ENCODE measurements around the gene AARS2. TPM values are rescaled to one million over a fixed set of nuclear protein-coding genes. Genes with fewer than 3 reads are reported as not detected.

Gene AARS2
- total and polyA plus RNA-seq, 9 donors: 3.0 to 15.5 (median 14.0) TPM

DNA sequence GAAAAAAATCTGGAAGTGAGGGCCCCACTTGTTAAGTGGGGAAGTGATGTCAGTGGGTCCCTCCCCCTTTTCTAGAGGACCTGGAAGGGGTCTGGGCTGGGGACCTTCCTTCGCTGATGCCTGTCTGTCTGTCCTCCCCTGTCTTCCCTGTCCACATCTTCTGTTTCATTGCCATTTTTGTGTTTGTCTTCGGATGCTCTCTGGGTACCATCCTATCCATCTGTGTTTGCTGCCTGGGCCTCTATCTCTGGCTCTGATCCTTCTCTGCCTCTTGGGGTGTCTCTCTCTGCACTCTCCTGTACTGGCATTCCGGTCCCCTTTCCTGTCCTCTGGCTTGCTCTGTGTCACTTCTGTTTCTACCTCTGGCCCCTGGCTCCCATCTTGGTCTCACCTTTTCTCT is 40.6 kb downstream of the AARS2 start:
- Histone ChIP-seq H3K36me3 (no peaks in the 10 kb centered on the region), H3K27me3 (no peaks in the 10 kb centered on the region), H3K4me3 (no peak overlapping the region), H3K27ac (no peak overlapping the region), H3K4me1 (ENCODE audit: insufficient read depth) (no peaks in the 10 kb centered on the region), H3K9me3 (no peaks in the 10 kb centered on the region)
- no peak for TF ChIP-seq POLR2A (IDR thresholded peaks at IDR 0.05)
- TF ChIP-seq, protein P1, sequence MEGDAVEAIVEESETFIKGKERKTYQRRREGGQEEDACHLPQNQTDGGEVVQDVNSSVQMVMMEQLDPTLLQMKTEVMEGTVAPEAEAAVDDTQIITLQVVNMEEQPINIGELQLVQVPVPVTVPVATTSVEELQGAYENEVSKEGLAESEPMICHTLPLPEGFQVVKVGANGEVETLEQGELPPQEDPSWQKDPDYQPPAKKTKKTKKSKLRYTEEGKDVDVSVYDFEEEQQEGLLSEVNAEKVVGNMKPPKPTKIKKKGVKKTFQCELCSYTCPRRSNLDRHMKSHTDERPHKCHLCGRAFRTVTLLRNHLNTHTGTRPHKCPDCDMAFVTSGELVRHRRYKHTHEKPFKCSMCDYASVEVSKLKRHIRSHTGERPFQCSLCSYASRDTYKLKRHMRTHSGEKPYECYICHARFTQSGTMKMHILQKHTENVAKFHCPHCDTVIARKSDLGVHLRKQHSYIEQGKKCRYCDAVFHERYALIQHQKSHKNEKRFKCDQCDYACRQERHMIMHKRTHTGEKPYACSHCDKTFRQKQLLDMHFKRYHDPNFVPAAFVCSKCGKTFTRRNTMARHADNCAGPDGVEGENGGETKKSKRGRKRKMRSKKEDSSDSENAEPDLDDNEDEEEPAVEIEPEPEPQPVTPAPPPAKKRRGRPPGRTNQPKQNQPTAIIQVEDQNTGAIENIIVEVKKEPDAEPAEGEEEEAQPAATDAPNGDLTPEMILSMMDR (IDR thresholded peaks at IDR 0.05): no peak
- TF ChIP-seq EP300 (IDR thresholded peaks at IDR 0.05): no peak
- DNase-seq: no peak
- WGBS, 3 donors: 88 to 91% (median 88%) methylated on average over 3 of the region's 3 CpGs
- intact Hi-C loops (cut with DNase I): no loop called here

DNA sequence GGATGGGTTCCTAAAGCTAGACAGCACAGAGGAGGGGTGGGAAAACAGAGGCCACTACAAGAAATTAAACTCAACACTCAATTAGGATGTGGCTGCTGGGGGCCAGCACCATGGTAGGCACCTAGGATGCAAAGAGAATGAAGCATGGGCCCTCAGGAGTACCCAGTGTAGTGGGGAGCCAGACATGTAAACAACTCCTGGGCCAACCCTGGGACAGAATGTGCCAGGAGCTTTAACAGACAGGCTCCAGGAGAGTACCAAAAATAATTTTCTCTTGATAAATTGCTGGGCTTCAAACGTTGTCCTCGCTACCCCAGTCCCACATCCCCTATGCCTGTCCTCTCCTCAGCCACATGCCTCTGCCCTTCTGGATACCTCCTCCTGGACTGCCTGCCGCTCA is 41.2 kb downstream of the AARS2 start:
- H3K4me3 ChIP-seq: no peak overlapping the region
- H3K36me3 ChIP-seq: no peaks in the 10 kb centered on the region
- DNase-seq: no peak
- no peak overlapping the region for H3K27ac ChIP-seq
- 52 to 64% (median 53%) methylated on average over 3 of the region's 3 CpGs for WGBS, 3 donors
- intact Hi-C loops (cut with DNase I): no loop called here
- TF ChIP-seq POLR2A (IDR thresholded peaks at IDR 0.05): no peak
- TF ChIP-seq EP300 (IDR thresholded peaks at IDR 0.05): no peak
- TF ChIP-seq, protein P1 (IDR thresholded peaks at IDR 0.05): no peak
- H3K9me3 ChIP-seq: no peaks in the 10 kb centered on the region
- H3K27me3 ChIP-seq: no peaks in the 10 kb centered on the region
- no peaks in the 10 kb centered on the region for H3K4me1 ChIP-seq (ENCODE audit: insufficient read depth)

DNA sequence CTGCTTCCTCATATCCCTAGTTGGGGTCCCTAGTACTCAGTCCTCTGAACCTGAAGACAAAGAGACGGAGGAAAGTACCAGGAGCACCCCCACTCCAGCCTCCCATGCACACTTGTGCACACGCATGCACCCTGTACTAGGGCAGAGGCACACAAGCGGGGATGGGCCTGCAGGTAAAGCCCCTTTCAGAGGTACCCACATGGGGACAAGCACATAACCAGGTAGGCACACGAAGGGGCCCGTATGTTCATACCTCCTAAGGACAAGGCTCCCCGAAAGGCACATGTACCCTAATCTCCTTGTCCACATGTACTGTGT is 41.8 kb downstream of the AARS2 start:
- Histone ChIP-seq H3K4me3 (no peak overlapping the region), H3K27me3 (no peaks in the 10 kb centered on the region), H3K4me1 (ENCODE audit: insufficient read depth) (no peaks in the 10 kb centered on the region), H3K9me3 (no peaks in the 10 kb centered on the region), H3K27ac (no peak overlapping the region), H3K36me3 (no peaks in the 10 kb centered on the region)
- TF ChIP-seq EP300 (IDR thresholded peaks at IDR 0.05) (no peak), POLR2A (IDR thresholded peaks at IDR 0.05) (no peak)
- DNase-seq: no peak
- 60 to 69% (median 62%) methylated on average over 6 of the region's 6 CpGs for WGBS, 3 donors
- intact Hi-C loops (cut with DNase I): no loop called here

DNA sequence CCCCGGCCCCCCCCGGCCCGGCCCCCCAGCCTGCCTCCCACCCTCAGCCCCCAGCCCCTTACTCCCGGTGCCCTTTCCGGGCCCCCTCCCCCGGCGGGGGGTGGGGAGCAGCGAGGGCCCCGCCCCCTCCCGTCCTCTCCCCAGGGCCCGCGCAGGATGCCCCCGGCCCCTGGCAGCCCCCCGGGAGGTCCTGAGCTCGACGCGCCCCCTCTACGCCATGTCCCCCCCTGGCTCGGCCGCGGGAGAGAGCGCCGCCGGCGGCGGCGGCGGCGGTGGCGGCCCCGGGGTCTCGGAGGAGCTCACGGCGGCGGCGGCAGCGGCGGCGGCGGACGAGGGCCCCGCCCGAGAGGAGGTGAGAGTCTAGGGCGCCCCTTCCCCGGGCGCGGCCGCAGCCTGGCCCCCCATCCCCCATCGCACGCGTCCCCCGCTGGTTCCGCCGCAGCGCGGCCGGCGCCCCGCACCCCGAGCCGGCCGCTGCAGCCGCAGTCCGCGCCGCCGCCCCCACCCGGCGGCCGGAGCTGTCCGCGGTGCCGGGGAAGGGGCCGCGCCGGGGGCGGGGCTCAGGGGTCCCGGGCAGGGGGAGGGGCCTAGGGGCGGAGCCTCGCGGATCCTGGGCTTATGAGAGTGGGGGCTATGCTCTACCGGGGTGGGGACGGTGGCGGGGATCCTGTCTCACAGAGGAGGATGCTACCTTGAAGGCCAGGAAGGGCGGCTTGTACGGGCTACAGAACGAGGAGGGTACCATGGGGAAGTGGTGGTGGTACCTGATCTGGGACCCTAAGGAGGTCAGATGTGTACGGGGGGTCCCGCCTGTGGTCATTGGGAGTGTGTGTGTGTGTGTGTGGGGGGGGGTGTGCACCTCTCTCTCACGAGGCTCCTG is 42.4 kb downstream of the AARS2 start:
- Histone ChIP-seq H3K4me1 (ENCODE audit: insufficient read depth) (no peaks in the 10 kb centered on the region), H3K9me3 (no peaks in the 10 kb centered on the region), H3K27ac (no peak overlapping the region), H3K4me3 (no peak overlapping the region), H3K36me3 (no peaks in the 10 kb centered on the region), H3K27me3 (no peaks in the 10 kb centered on the region)
- WGBS, 3 donors: 1 to 4% (median 2%) methylated on average over 9 to 90 of the region's 90 CpGs
- DNase-seq: peak in 2 of 5 donors; percentile 40 to 47
- TF ChIP-seq, protein P1 (IDR thresholded peaks at IDR 0.05): no peak
- no peak for TF ChIP-seq EP300 (IDR thresholded peaks at IDR 0.05)
- TF ChIP-seq POLR2A (IDR thresholded peaks at IDR 0.05): no peak
- intact Hi-C loops (cut with DNase I): no loop called here

DNA sequence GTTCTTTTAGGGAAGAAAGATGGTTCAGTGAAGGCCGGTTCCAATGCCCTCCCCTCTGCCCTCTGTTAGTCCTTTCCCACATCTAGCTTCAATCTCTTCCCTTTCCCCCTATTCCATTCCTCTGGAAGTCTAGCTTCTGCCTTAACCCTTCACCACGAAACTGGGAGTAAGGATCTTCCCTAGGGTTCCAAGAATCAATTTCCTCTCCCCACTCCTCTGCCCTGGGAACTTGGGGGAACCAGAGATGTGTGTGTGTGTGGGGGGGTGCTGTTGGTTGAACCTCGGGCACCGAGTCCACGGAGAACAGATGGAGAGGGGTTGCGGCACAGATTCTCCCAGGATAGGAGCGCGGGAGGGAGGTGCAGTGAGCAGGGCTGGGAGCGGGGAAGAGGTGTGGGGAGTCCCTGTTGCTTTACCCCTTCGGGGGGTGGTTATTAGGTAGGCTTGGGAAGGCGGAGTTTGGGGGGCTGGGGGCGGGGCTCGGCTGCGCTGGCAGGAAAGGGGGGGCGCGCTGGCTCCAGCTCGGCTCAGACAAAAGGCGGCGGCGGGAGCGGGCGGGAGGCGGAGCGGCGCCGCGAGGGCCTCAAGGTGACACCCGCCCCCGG is 43.1 kb downstream of the AARS2 start, which contains the start of gene TMEM151B:
TSS of gene TMEM151B (plus strand) at position 530 of the 605 bp plus-strand sequence. CDS start 293 bp downstream, outside the sequence.
- DNase-seq: peak in 1 of 5 donors; percentile 29
- intact Hi-C loops (cut with DNase I): no loop called here
- H3K27ac ChIP-seq: no peak within 1 kb of the TSS
- H3K9me3 ChIP-seq: no peaks in the 10 kb centered on the region
- H3K27me3 ChIP-seq: no peaks in the 10 kb centered on the region
- 10 to 19% (median 17%) methylated on average over 13 to 29 of the region's 29 CpGs for WGBS, 3 donors
- H3K4me1 ChIP-seq (ENCODE audit: insufficient read depth): no peaks in the 10 kb centered on the region
- TF ChIP-seq POLR2A (IDR thresholded peaks at IDR 0.05) (no peak), EP300 (IDR thresholded peaks at IDR 0.05) (no peak)
- TF ChIP-seq, protein P1 (IDR thresholded peaks at IDR 0.05): no peak
- no peaks in the 10 kb centered on the region for H3K36me3 ChIP-seq
- H3K4me3 ChIP-seq: no peak within 1 kb of the TSS
